ENCODE results near the gene DDX51.
"Not testable (repeated sequence)": the region's sequence is repeated elsewhere in the genome, so short reads cannot be mapped to it uniquely, and the experiment has no call there.

The DDX51 gene

DNA sequence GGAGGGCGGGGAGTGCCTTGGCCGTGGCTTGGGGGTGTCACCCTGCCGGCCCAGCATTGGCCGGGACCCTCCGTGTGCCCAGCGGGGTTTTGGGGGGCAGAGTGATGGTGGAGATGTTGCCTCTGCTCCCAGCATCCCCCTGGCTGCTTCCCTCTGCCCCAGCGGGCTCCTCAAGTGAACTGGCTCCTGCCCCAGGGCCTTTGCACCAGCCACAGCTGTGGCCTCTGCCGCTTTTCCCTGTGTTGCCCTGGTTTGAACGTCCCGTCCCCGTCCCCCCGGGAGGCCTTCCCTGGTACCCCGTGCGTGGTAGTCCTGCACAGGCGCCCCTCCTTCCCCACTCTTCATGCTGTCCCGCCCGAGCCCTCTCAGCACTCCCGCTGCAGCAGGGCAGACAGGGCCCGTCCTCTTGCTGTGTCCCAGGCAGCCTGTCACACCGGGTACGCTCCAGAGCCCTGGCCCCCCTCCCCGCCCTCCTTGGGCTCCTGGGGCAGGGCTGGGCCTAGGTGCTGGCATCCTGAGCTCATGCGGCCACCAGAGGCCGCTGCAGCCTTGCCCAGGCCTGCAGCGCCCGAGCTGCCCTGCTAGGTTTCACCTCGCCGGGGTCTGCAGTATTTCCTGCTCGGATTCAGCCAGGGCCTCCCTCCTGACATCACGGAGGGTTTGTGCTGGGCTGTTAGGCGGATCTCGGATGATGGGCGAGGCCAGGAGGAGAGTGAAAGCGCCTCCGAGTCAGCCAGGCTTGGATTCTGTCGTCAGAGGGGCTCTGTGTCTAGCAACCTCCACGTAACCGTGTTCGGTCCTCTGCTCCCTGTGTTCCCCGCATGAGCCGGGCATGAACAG, 9.6 kb upstream of the DDX51 start:
- DNase-seq: peak; percentile 94

DNA sequence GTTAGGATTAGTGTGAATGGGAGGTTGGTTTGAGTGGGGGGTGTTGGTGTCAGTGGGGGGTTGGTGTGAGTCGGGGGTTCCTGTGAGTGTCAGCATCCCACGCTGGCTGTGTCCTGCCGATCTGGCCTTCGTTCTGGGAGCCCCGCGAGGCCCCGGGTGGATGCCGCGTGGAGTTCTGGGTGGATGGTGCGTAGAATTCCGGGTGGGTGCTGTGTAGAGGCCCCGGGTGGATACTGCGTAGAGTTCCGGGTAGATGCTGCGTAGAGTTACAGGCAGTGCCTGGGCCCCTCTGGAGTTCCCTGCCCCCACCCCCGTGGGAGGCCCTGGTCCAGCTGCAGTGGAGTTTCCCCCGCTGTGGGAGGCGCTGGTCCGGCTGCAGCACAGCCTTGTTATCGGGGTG, 8.8 kb upstream of the DDX51 start:
- DNase-seq: no peak

DNA sequence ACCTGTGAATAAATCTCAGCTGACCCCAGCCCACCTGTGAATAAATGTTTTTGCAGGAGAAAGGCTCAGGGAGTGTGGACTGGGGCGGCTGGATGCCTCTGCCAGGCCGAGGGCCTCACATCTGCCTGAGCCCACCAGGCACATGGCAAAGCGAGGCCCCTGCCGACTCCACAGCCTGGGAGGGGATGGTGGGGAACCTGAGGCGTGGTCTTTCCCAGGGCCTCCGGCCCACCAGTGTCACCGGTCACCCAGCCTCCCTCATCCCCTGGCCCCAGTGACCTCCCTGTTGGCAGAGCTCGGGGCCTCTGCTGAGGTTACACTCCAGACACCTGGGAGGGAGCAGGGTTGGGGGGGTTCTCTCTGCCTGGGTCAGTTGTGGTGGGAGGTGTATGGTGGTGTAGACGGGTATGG, 8.3 kb upstream of the DDX51 start:
- DNase-seq: no peak

DNA sequence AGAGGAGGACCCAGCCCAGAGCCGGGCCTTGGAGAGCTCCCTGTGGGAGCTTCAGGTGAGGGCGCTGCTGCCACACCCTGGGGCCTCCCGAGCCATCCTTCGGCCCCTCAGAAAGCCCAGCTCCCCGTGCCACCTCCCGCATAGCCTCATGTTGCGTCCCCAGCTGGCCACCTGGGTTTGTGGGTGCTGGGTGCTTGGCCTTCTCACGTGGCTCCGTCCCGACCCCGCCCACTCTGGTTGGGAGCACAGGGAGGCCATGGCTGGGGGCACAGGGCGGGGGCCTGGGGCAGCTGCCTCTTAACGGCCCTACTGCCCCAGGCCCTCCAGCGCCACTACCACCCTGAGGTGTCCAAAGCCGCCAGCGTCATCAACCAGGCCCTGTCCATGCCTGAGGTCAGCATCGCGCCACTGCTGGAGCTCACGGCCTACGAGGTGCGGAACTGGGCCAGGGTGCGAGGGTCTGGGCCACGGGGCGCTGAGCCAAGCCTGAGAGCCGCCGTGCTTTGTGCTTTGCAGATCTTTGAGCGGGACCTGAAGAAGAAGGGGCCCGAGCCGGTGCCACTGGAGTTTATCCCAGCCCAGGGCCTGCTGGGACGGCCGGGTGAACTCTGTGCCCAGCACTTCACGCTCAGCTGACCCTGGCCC, 7.8 kb upstream of the DDX51 start:
- DNase-seq: no peak

DNA sequence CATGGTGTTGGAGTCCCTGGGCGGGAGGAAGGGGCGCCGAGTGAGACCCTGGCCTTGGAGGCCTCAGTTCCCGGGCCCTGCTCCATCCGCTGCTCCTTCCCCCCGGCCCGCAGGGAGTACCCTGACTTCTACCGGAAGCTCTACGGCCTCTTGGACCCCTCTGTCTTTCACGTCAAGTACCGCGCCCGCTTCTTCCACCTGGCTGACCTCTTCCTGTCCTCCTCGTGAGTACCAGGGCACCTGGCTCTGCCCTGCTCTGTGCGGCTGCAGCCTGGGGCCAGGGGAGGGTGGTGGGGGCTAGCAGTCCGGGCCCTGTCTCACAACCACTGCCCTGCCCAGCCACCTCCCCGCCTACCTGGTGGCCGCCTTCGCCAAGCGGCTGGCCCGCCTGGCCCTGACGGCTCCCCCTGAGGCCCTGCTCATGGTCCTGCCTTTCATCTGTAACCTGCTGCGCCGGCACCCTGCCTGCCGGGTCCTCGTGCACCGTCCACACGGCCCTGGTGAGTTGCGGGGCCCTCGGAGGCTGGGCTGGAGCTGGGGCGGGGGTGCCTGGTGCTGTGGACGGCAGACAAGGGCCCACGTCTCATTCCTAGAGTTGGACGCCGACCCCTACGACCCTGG, 7.1 kb upstream of the DDX51 start:
- DNase-seq: no peak

DNA sequence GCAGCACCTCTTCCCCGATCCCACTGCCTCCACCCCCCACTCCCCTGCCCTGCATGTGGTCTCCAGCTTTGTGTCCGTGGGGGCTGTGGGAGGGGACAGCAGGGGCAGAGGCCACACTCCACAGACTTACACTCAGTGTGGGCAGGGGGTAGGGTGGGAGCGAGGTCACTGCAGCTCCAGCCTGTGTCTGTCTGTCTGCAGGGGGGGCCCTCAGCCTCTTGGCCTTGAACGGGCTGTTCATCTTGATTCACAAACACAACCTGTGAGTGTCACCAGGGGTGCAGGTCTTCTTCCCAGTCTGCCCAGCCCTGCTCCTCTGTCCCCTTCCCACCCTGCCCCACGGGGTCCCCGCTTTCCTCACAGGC, 6.6 kb upstream of the DDX51 start:
- DNase-seq: no peak

DNA sequence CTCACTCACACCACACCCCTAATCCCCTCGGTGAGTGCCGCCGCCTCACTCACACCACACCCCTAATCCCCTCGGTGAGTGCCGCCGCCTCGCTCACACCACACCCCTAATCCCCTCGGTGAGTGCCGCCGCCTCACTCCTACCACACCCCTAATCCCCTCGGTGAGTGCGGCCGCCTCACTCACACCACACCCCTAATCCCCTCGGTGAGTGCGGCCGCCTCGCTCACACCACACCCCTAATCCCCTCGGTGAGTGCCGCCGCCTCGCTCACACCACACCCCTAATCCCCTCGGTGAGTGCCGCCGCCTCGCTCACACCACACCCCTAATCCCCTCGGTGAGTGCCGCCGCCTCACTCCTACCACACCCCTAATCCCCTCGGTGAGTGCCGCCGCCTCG, 5.4 kb upstream of the DDX51 start:
- not testable (repeated sequence) for DNase-seq

DNA sequence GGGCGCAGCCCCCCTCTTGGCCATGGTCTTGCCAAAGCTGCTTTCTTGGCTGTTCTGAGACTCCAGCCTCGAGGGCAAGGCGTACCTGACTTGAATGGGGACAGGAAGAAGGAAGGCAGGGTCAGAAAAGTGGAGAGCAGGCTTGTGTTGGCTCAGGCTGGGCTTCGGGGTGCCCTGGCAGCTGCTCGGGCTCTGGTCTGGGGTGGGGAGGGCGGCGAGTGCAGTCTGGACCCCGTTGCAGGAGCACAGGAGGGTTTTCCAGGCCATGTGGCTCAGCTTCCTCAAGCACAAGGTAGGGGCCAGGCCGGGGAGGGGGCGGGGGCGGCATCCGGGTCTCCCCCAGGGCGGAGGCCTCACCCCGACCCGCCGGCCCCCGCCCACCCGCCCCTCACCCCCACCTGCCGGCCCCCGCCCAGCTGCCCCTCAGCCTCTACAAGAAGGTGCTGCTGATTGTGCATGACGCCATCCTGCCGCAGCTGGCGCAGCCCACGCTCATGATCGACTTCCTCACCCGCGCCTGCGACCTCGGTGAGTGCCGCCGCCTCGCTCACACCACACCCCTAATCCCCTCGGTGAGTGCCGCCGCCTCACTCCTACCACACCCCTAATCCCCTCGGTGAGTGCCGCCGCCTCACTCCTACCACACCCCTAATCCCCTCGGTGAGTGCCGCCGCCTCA, 4.4 kb upstream of the DDX51 start:
- DNase-seq: no peak

DNA sequence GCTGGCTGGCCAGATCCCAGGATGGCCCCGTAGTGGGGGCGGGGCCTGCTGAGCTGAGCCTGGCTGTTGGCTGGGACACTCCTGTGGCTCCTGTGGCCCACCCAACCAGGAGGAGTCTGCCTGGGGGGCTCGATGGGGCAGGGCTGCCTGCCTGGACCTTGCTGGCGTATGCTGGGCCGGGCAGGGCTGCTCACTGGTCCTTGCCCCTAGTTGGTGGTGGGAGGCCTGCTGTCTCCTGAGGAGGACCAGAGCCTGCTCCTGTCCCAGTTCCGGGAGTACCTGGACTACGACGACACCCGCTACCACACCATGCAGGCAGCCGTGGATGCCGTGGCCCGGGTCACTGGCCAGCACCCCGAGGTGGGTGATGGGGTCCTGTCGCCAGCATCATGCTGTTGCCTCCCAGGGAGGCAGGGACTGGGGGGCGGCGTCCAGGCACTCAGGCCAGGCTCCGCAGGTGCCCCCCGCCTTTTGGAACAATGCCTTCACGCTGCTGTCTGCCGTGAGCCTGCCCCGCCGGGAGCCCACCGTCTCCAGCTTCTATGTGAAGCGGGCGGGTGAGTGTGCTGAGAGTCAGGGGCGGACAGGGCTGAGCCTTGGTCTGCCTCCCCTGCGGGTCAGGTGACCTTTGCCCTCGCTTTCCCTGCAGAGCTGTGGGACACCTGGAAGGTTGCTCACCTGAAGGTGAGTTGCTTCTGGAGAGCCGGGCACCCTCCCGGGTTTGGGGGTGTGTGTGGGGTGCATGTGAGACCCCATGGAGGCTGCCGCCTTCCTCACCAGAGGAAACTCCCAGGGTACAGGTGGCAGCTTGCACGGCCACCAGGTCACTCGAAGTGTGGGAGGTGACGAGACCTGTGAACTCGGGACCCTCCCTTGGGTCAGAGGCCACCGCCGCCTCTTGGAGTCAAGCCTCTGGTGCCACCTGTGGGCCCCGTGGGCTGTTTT, 3.6 kb upstream of the DDX51 start:
- DNase-seq: no peak

DNA sequence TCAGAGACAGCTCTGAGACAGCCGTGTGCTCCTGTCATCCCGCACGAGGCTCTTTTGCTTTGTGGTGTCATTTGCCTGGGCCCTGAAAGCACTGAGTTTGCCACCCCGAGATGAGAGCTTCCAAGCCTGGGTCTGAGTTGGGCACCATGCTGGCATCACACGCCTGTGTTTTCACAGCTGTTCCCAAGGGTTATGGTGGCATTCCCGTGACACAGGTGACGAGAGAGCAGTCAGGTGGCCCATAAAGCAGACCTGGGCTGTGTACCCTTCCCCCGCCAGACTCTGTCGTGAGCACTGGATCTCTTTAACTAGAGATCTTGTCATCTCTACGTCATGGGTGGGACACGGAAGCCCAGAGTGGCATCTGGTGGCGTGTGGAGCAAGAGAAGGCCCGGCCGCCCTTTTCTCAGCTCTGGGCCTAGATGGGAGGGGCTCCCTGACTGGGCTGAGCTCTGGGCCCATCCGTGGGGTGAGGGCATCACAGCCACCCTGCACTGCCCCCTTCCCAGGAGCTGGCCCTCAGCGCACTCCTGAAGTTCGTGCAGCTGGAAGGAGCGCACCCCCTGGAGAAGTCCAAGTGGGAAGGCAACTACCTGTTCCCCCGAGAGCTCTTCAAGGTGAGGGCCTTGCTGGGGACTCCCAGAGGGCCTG, 2.8 kb upstream of the DDX51 start:
- DNase-seq: no peak

DNA sequence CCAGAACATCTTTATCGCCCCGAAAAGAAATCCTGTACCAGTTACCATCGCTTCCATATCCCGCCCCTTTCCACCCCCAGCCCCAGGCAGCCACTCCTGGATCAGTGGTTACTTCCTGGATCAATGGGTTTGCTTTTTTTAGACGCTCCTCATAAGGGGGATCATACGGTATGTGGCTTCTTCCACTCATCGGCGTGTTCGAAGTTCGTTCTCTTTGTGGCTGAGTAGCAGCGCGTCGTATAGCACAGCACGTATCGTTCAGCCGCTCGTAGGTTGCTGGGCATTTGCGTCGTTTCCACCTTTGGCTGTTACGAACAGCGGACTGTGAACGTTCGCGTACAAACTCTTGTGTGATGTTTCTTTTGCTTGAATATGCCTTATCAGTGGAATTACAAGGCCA, 2.0 kb upstream of the DDX51 start:
- DNase-seq: no peak

DNA sequence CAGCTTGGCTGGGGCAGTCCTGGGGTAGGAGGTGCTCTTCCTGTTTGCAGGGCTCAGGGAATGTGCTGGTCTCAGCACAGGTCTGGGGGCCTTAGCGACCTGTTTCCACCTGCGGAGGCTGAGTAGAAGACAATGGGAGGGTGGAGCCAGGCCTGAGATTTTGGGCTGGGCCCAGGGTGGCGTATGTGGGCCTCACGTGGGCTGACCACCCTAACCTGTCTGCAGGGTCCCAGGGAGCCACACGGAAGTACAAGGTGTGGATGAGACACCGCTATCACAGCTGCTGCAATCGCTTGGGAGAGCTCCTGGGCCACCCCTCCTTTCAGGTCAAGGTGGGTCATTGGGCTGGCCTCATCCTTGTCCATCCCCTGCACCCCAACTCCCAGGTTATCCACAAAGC, 1.2 kb upstream of the DDX51 start:
- DNase-seq: no peak

DNA sequence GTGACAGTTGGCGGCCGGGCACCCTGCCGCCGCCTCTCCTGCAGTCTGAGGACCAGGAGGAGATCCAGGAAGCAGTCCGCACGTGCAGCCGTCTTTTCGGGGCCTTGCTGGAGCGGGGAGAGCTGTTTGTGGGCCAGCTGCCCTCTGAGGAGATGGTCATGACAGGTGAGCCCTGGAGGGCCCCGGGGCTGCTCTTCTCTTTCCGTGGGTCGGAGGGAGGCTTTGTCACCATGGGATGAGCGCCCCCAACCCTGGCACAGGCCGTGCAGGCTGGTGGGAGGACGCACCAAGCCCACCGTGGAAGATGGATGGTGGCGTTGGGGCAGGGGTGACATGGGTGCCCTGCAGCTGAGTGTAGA, 670 bp upstream of the DDX51 start:
- no peak for DNase-seq

DNA sequence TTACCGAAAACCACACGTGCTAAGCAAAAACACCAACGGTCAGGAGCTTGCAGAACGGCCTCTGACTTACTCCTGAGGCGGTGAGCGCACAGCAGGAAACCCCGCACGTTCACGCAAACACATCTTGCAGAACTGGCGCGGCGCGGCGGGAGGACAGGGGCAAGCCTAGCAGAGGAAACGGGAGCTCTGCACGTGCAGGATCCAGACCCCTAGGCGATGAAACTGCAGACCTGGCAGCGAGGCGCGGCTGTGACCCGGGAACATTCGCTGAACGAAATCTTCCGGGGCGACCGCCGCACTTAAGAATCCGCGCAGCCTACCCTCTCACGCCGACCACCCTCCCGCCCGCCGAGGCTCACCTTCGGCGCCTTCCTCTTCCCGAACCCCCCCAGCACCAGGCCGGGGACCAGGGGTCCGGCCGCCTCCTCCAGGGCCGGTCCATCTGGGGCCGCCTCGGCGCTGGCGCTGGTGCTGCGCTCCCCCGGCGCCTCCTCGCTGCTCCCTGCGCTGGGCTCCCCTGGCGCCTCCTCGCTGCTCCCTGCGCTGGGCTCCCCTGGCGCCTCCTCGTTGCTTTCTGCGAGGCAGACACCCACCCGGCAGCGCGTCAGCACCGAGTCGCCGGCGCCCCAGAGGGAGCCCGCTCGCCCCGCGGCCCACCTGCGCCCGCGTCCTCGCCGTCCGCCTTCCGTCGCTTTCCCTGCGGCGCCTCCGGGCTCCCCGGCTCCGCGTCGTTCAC, 615 bp downstream of the DDX51 start:
- no peak for DNase-seq

DNA sequence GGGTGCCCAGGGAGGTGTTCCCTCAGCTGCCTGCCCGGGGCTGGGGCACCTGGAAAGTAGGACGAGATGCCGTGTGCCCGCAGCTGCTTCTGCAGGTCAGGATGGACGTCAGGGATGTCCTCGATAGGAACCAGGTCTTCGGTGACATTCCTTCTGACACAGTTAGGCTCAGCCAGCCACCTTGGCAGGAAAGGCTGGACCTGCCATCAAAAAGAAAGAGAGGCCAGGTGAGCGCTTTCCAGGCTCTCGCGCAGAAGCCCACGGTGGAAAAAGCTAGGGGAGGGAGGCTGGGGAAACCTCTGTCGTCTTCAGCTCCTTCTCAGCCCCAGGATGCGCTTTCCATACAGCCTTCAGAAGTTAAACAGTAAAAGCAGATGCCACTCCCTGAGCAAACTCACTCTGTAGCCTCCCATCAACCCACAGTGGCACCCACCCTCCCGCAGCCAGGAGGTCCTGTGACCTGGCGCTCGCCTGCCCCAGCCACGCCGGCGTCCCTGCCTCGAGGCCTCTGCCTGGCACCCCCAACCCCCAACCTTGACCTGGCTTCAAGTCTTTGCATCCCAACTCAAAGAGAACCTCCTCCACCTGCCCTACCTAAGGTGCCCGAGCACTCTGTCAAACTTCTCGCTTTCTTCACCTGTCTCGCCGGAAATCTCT, 1.3 kb downstream of the DDX51 start:
- no peak for DNase-seq

DNA sequence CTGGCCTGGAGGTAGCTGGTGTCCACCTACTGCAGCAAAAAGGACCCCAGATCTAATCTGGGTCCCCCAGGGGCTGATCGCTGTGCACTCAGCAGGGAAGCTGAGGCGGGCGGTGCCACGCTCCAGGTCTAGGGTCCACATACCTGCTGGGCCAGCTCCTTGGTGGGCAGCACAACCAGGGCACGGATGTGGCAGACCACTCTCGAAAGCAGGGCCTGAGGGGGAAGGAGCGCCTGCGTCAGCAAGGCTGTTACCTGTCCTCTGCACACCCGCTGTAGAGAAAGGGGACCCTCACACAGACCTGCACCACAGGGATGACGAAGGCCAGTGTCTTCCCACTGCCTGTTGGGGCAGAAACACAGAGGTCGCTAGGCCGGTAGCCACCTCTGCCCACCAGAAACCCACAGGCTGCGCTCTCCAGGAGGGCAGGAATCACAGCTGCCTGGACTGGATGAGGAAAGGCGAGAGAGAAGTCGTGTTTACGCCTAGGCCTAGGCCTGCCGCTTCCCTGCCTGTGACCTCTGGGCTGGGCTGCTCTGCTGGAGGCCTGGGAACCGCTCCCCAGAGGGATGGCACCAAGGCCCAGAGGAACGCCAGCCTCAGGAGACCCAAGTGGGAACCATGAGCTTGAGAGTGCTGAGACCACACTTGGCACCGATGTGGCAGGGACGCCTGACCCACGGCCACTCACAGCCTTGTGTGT, 2.0 kb downstream of the DDX51 start:
- DNase-seq: no peak

DNA sequence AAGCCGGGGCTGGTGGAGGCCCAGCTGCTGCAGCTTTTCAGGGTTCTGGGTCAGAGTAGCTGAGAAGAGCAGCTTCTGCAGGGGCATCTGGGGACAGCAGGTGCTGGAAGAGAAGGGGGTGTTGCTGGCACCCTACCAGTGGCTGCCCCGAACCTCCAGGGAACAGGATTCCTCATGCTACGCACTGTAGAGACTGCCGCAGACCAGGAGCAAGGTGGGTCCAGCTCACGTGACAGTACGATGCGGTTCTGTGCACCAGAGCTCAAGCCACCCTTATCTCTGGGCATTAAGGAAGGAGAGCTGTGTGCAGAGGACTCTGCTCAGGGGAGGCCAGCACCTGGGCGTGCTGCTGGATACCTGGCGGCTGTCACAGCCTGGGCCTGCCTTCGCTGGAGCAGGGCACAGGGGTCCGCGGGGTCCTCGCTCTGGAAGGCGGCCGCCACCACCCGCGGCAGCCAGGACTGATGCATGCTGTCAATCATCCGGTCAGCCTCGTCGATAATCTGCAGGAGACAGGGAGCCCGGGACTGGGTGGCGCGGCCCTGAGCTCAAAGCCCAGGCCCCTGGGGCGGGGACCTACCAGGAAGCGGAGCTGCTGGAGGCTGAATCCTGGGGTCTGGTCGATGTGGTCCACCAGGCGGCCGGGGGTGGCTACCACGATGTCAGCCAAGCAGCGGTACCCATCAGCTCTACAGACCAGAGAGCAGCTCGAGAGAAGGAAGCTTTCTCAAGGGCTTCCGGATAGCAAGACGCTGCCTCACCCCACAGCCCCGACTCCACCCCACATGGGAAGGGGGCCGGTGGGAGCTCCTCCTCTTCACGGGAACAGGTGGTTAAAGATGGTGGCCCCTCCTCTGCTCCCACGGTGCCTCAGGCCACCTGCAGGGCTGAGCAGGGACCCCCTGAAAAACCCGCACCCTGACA, 2.9 kb downstream of the DDX51 start:
- DNase-seq: no peak

DNA sequence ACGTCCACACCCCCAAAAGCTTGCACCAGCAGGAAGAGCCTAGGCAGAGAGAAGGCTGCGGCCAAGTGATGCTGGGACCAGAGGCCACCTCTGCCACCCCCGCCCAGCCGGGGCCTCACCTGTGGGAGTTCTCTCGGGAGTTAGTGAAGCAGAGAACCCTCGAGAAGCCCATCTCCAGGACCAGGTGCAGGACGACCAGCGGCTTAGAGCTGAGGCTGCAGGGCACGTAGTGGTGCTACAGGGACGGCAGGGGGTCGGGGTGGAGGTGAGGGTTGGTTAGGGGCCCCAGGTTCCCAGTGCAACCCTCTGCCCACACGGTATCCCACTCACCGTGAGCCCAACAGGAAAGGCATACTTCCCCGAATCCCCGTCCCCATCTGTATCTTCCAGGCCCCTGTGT, 3.6 kb downstream of the DDX51 start:
- no peak for DNase-seq

DNA sequence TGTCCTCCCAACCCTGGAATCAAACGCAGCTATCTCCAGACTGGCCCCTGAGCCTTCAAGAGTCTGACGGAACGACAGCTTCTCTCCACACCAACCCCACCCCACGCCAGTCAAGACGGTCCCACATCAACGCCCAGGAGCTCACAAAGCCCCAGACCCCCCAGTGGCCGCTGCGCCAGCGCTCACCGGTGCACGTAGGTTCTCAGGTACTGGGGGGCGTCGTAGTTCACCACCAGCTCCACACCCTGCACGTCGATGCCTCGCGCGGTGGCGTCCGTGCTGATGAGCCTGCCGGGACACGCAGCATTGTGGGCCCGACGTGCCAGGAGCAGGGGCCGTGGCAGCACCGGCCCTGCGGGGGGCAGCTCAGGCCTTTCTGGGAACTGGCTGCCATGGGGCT, 4.2 kb downstream of the DDX51 start:
- no peak for DNase-seq

Data from DMS153 (cell line).